ENCODE data around the gene EME1. TPM values are rescaled to one million over a fixed set of nuclear protein-coding genes. Genes with fewer than 3 reads are reported as not detected.

Gene EME1
- total and polyA plus RNA-seq, 2 of the 13 experiments (the other 11 are each of a cell fraction or from before 2014, with no cell fraction given), result 20.7 to 24.6 TPM

DNA sequence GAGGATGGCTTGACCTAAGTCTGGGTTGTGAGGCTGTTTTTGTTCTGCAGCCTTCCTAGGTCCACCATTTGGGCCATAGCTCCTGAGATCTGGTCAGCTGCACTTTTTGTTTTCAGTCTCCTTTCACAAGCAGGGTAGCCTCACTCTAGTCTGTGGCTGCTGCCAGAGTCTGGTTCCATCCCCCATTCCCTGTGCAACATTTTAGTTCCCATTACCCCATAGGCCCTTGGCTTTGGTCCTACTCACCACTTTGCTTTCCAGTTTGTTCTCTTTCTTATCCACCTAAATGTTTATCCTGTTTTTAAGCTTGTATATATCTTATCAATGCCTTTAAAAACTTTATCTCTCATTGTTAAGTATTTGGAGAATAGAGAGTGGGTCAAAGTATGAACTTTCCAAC, 33.6 kb upstream of the EME1 start:
- Histone ChIP-seq H3K9me3 (ENCODE audit: low read length) (no peaks in the 10 kb centered on the region), H4K20me1 (ENCODE audit: insufficient read depth, low read length) (no peaks in the 10 kb centered on the region), H3K9ac (ENCODE audit: insufficient read depth, low read depth, low read length) (no peak overlapping the region), H3K27ac (ENCODE audit: extremely low read length, insufficient read depth, low read length) (no peak overlapping the region), H3K4me3 (replicated peaks in 1 of 3; ENCODE audit: insufficient read depth in 1 of 3, low read depth in 2 of 3, low read length in 3 of 3) (no peak overlapping the region), H3K4me1 (ENCODE audit: insufficient read depth, low read length) (0 out of 2 replicates have a peak, but pooled peaks cover under 1% of the 10 kb centered on the region), H3K79me2 (ENCODE audit: insufficient read depth, low read length) (no peaks in the 10 kb centered on the region), H3K36me3 (replicated peaks in 1 of 2; ENCODE audit: control insufficient read depth in 1 of 2, insufficient read depth in 2 of 2, low read length in 2 of 2) (no peaks in the 10 kb centered on the region), H3K4me2 (ENCODE audit: low read depth, low read length) (no peak overlapping the region), H2AFZ (ENCODE audit: low read length) (no peak overlapping the region), H3K27me3 (ENCODE audit: control insufficient read depth in 1 of 2, insufficient read depth in 2 of 2, low read length in 2 of 2) (peaks cover 4 to 9% of the 10 kb centered on the region in 2 experiments; a peak in 2 of 5 replicates)
- ChIA-PET CTCF (ENCODE audit: low intra/inter-chr PET ratio, low total read pairs) (no interaction called here), POLR2A (no interaction called here)
- intact Hi-C loops (cut with micrococcal nuclease; ENCODE audit: unreplicated experiment) (no loop called here), in situ Hi-C loops (cut with HindIII; ENCODE audit: extremely low pct_ligation_motif_present, low pct_unique_long_range_greater_than_20kb) (no loop called here)
- FAIRE-seq (no peak), ATAC-seq (no peak), DNase-seq (ENCODE audit: low spot score) (no peak)
- BruUV-seq (replicated peaks), result no TSS peak
- TF ChIP-seq, protein P1, sequence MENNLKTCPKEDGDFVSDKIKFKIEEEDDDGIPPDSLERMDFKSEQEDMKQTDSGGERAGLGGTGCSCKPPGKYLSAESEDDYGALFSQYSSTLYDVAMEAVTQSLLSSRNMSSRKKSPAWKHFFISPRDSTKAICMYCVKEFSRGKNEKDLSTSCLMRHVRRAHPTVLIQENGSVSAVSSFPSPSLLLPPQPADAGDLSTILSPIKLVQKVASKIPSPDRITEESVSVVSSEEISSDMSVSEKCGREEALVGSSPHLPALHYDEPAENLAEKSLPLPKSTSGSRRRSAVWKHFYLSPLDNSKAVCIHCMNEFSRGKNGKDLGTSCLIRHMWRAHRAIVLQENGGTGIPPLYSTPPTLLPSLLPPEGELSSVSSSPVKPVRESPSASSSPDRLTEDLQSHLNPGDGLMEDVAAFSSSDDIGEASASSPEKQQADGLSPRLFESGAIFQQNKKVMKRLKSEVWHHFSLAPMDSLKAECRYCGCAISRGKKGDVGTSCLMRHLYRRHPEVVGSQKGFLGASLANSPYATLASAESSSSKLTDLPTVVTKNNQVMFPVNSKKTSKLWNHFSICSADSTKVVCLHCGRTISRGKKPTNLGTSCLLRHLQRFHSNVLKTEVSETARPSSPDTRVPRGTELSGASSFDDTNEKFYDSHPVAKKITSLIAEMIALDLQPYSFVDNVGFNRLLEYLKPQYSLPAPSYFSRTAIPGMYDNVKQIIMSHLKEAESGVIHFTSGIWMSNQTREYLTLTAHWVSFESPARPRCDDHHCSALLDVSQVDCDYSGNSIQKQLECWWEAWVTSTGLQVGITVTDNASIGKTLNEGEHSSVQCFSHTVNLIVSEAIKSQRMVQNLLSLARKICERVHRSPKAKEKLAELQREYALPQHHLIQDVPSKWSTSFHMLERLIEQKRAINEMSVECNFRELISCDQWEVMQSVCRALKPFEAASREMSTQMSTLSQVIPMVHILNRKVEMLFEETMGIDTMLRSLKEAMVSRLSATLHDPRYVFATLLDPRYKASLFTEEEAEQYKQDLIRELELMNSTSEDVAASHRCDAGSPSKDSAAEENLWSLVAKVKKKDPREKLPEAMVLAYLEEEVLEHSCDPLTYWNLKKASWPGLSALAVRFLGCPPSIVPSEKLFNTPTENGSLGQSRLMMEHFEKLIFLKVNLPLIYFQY (CRISPR knock-in tag; IDR thresholded peaks at IDR 0.05; ENCODE audit: borderline replicate concordance), result no peak
- no peak for TF ChIP-seq ONECUT2 (CRISPR knock-in tag; IDR thresholded peaks at IDR 0.05)
- TF ChIP-seq, protein P2, sequence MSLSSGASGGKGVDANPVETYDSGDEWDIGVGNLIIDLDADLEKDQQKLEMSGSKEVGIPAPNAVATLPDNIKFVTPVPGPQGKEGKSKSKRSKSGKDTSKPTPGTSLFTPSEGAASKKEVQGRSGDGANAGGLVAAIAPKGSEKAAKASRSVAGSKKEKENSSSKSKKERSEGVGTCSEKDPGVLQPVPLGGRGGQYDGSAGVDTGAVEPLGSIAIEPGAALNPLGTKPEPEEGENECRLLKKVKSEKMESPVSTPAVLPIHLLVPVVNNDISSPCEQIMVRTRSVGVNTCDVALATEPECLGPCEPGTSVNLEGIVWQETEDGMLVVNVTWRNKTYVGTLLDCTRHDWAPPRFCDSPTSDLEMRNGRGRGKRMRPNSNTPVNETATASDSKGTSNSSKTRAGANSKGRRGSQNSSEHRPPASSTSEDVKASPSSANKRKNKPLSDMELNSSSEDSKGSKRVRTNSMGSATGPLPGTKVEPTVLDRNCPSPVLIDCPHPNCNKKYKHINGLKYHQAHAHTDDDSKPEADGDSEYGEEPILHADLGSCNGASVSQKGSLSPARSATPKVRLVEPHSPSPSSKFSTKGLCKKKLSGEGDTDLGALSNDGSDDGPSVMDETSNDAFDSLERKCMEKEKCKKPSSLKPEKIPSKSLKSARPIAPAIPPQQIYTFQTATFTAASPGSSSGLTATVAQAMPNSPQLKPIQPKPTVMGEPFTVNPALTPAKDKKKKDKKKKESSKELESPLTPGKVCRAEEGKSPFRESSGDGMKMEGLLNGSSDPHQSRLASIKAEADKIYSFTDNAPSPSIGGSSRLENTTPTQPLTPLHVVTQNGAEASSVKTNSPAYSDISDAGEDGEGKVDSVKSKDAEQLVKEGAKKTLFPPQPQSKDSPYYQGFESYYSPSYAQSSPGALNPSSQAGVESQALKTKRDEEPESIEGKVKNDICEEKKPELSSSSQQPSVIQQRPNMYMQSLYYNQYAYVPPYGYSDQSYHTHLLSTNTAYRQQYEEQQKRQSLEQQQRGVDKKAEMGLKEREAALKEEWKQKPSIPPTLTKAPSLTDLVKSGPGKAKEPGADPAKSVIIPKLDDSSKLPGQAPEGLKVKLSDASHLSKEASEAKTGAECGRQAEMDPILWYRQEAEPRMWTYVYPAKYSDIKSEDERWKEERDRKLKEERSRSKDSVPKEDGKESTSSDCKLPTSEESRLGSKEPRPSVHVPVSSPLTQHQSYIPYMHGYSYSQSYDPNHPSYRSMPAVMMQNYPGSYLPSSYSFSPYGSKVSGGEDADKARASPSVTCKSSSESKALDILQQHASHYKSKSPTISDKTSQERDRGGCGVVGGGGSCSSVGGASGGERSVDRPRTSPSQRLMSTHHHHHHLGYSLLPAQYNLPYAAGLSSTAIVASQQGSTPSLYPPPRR (CRISPR knock-in tag; IDR thresholded peaks at IDR 0.05; ENCODE audit: borderline replicate concordance), result no peak
- TF ChIP-seq CREM (IDR thresholded peaks at IDR 0.05), result no peak
- TF ChIP-seq CREM (CRISPR knock-in tag; IDR thresholded peaks at IDR 0.05), result no peak
- no peak for TF ChIP-seq ZNF607 (CRISPR knock-in tag; IDR thresholded peaks at IDR 0.05; ENCODE audit: borderline replicate concordance)
- no peak for TF ChIP-seq TRIM24 (CRISPR knock-in tag; IDR thresholded peaks at IDR 0.05)
- no peak for TF ChIP-seq ZNF441 (CRISPR knock-in tag; IDR thresholded peaks at IDR 0.05; ENCODE audit: borderline replicate concordance)
- TF ChIP-seq ZNF788 (CRISPR knock-in tag; IDR thresholded peaks at IDR 0.05; ENCODE audit: borderline replicate concordance), result no peak
- TF ChIP-seq, protein P3, sequence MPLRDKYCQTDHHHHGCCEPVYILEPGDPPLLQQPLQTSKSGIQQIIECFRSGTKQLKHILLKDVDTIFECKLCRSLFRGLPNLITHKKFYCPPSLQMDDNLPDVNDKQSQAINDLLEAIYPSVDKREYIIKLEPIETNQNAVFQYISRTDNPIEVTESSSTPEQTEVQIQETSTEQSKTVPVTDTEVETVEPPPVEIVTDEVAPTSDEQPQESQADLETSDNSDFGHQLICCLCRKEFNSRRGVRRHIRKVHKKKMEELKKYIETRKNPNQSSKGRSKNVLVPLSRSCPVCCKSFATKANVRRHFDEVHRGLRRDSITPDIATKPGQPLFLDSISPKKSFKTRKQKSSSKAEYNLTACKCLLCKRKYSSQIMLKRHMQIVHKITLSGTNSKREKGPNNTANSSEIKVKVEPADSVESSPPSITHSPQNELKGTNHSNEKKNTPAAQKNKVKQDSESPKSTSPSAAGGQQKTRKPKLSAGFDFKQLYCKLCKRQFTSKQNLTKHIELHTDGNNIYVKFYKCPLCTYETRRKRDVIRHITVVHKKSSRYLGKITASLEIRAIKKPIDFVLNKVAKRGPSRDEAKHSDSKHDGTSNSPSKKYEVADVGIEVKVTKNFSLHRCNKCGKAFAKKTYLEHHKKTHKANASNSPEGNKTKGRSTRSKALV (CRISPR knock-in tag; IDR thresholded peaks at IDR 0.05), result no peak
- TF ChIP-seq, protein P4, sequence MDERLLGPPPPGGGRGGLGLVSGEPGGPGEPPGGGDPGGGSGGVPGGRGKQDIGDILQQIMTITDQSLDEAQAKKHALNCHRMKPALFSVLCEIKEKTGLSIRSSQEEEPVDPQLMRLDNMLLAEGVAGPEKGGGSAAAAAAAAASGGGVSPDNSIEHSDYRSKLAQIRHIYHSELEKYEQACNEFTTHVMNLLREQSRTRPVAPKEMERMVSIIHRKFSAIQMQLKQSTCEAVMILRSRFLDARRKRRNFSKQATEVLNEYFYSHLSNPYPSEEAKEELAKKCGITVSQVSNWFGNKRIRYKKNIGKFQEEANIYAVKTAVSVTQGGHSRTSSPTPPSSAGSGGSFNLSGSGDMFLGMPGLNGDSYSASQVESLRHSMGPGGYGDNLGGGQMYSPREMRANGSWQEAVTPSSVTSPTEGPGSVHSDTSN (CRISPR knock-in tag; IDR thresholded peaks at IDR 0.05), result no peak
- TF ChIP-seq ZBTB3 (CRISPR knock-in tag; IDR thresholded peaks at IDR 0.05; ENCODE audit: borderline replicate concordance, low read depth), result no peak
- TF ChIP-seq ZNF282 (IDR thresholded peaks at IDR 0.05; ENCODE audit: partially characterized antibody), result no peak
- TF ChIP-seq ZNF644 (CRISPR knock-in tag; IDR thresholded peaks at IDR 0.05; ENCODE audit: low read depth), result no peak
